Mesothelial cell of epicardium (in vitro differentiated cells): ENCODE results near the gene VPS33A. TPM values are rescaled to one million over a fixed set of nuclear protein-coding genes. Genes with fewer than 3 reads are reported as not detected.

Experiments used
- DNase-seq, 2 experiments: peaks; one replicate each; pipeline ENCODE4 v3.0.0; 2021; ENCODE audit warnings: low spot score in 2 of 2; ENCODE audit not compliant: unreplicated experiment in 2 of 2
- H3K27ac Mint-ChIP-seq: 2 replicates; pipeline ENCODE4 v1.8.0; 2021; ENCODE audit warnings: mixed read lengths
- H3K27me3 Mint-ChIP-seq: 2 replicates; pipeline ENCODE4 v1.8.0; 2021; ENCODE audit warnings: low read depth, mixed read lengths
- H3K36me3 Mint-ChIP-seq: 2 replicates; pipeline ENCODE4 v1.8.0; 2021; ENCODE audit warnings: mixed read lengths
- H3K4me1 Mint-ChIP-seq: 2 replicates; pipeline ENCODE4 v1.8.0; 2021; ENCODE audit warnings: mixed read lengths
- H3K4me3 Mint-ChIP-seq: 2 replicates; pipeline ENCODE4 v1.8.0; 2021; ENCODE audit warnings: mild to moderate bottlenecking, moderate library complexity, mixed read lengths
- H3K9me3 Mint-ChIP-seq: 2 replicates; pipeline ENCODE4 v1.8.0; 2021; ENCODE audit warnings: mixed read lengths
- total RNA-seq: library from RNA; stranded (reverse); gene quantifications from 3 replicates; pipeline ENCODE4 v1.2.1, GENCODE V29; 2021
- TF ChIP-seq, protein P1 (sequence below): fragments of 200-600 bp; sonication (generic); IDR thresholded peaks from one replicate; pipeline ENCODE4 v1.5.0; 2021; ENCODE audit warnings: antibody characterized with exemption; ENCODE audit not compliant: unreplicated experiment

The VPS33A gene
- total RNA-seq = 24.9 to 28.4 TPM (median 27.2 TPM) in 3 replicates

DNA sequence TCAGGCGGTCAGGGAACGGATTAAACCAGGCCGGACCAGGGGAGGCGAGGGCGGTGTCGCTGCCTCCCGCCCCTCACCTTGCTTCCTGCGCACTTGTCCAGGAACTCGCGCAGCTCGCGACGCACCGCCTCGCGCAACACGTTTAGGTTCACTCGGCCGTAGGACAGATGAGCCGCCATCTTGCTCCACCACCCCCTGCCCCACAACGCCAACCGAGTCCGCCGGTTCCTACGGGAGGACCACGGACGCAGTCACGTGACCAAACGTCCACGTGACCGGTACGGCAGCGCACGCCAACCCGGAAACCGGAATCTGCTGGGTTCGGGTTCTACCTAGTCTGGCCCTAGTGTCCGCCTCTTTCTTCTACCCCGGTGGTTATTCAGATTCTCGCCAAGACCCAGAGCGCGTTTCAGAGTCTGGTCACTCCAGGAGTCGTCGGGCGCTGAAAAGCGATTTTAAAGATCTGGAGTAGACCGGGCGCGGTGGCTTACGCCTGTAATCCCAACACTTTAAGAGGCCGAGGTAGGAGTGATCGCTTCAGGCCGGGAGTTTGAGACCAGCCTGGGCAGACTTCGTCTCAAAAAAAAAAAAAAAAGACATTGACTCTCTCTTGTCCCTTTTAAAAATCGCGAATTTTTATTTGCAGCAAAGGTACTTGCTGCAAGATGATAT is at the start of gene VPS33A:
VPS33A (minus strand) TSS at position 265 of the 672 bp plus-strand sequence; CDS start at position 179, 86 bp downstream.
- peaks cover 3% of the 10 kb centered on the region for H3K27me3 Mint-ChIP-seq
- TF ChIP-seq, protein P1, sequence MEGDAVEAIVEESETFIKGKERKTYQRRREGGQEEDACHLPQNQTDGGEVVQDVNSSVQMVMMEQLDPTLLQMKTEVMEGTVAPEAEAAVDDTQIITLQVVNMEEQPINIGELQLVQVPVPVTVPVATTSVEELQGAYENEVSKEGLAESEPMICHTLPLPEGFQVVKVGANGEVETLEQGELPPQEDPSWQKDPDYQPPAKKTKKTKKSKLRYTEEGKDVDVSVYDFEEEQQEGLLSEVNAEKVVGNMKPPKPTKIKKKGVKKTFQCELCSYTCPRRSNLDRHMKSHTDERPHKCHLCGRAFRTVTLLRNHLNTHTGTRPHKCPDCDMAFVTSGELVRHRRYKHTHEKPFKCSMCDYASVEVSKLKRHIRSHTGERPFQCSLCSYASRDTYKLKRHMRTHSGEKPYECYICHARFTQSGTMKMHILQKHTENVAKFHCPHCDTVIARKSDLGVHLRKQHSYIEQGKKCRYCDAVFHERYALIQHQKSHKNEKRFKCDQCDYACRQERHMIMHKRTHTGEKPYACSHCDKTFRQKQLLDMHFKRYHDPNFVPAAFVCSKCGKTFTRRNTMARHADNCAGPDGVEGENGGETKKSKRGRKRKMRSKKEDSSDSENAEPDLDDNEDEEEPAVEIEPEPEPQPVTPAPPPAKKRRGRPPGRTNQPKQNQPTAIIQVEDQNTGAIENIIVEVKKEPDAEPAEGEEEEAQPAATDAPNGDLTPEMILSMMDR = no peak
- peak within 1 kb of the TSS; percentile 99 for H3K27ac Mint-ChIP-seq
- H3K4me1 Mint-ChIP-seq = peaks cover 9% of the 10 kb centered on the region
- peak; percentile 94 to 97 for DNase-seq
- no peaks in the 10 kb centered on the region for H3K9me3 Mint-ChIP-seq
- peak within 1 kb of the TSS; percentile 90 for H3K4me3 Mint-ChIP-seq
- H3K36me3 Mint-ChIP-seq = peaks cover 9% of the 10 kb centered on the region

DNA sequence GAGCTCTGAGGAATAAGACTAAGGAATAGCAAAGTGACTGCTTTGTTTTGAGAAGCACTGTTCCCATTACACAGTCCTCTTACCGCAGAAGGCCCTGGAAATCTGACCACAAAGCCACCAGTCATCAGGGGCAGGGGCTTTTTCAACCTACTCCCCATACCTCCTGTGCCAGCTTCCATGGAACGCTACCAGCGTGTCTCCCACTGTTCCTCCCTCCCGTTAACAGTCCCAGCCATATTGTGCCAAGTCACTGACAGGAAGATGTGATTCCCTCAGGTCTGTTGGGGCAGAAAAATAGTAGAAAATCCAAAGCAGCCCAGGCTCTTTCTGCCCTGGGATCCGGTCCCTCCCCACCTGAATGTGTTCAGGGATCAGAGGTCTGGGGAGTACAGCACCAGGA is 46.6 kb upstream of the VPS33A start:
- Mint-ChIP-seq H3K4me1 (no peaks in the 10 kb centered on the region), H3K27ac (no peak overlapping the region), H3K4me3 (no peak overlapping the region), H3K36me3 (peaks cover 26% of the 10 kb centered on the region), H3K27me3 (no peaks in the 10 kb centered on the region), H3K9me3 (no peaks in the 10 kb centered on the region)
- no peak for DNase-seq
- TF ChIP-seq, protein P1 = no peak

DNA sequence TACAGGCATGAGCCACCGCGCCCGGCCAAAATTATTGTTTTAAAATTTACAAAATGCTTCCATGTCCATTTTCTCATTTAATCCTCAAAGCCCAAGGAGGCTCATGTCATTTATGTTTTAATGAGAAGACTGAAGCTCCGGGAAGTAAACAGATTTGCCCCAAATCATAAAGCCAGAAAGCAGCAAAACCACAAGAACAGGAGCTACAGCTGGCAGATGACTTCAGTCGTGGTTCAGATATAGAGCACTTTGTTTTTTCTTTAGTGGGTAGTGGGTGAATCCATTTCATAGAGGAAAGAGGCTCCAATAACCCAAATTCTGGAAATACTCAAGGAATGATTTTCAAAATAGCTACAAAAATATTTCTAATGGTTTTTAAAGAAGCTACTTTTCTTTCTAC is 45.4 kb upstream of the VPS33A start:
- Mint-ChIP-seq H3K27ac (no peak overlapping the region), H3K4me1 (no peaks in the 10 kb centered on the region), H3K36me3 (peaks cover 17% of the 10 kb centered on the region), H3K9me3 (no peaks in the 10 kb centered on the region), H3K4me3 (no peak overlapping the region), H3K27me3 (no peaks in the 10 kb centered on the region)
- TF ChIP-seq, protein P1 = no peak
- DNase-seq = no peak

DNA sequence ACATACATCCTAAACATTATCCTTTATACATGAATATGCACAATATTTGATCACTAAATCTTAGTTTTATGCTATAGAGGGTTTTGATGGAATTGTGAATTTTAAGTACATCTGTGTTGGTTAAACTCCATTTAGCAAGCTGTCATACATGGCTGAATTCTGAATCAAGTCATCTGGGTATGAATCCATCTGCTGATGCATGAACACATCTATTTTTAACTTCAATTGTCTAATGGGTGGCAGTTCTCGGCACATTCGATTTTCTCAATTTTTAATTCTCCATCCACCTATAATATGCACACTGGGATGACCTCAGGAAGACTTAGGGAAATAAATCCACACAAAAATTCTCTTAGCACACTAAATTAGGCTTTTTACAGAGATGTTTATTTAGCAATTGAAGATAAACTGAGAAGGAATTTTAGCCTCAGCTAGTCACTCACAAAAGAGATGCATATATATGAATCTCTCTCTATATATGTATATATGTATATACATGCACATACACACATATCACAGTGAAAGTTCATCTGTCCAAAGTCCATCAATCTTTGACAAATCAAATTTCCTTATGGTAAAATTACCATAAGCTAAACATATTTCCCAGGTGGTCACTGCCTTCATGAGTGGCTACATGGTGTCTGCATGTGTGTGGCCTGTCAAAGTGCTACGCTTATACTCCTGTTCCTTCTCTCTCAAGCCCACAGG is 44.5 kb upstream of the VPS33A start:
- peaks cover 17% of the 10 kb centered on the region for H3K36me3 Mint-ChIP-seq
- no peaks in the 10 kb centered on the region for H3K4me1 Mint-ChIP-seq
- TF ChIP-seq, protein P1 = no peak
- no peaks in the 10 kb centered on the region for H3K9me3 Mint-ChIP-seq
- H3K27me3 Mint-ChIP-seq = no peaks in the 10 kb centered on the region
- H3K27ac Mint-ChIP-seq = no peak overlapping the region
- no peak for DNase-seq
- H3K4me3 Mint-ChIP-seq = no peak overlapping the region

DNA sequence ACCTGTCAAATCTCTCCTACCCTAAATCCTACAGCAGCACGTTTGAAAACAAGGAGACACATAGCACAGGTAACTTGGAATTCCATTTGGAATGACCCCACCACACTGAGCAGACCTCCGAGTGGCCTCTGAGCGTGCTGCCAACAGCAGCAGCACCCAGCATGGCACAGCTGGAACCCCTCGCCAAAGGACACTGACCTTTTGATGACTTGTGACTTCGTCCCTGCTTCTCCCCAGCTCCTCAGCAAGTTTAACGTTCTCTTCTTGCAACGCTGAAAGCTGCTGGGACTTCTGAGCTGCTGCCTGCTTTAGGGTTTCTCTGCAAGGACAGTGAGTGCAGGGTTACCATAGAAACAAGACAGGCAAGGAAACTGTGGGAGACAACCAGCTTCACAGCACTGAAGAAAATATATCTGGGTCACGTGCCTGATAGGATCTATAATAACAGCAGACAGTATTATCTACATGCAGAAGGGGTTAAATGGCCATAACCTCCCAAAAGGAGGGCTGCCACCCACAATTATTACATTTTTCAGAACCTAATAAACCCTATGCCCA is 43.3 kb upstream of the VPS33A start:
- Mint-ChIP-seq H3K9me3 (no peaks in the 10 kb centered on the region), H3K27ac (no peak overlapping the region), H3K4me1 (no peaks in the 10 kb centered on the region), H3K27me3 (no peaks in the 10 kb centered on the region), H3K36me3 (peaks cover 11% of the 10 kb centered on the region), H3K4me3 (no peak overlapping the region)
- DNase-seq = no peak
- TF ChIP-seq, protein P1 = no peak
